Esophagus muscularis mucosa (tissue), 3 donors: ENCODE results near the gene PTPRN2.

Source experiments
- EP300 ChIP-seq: sonication (generic); formaldehyde crosslinking; IDR thresholded peaks from one replicate; pipeline ENCODE4 v1.6.1; 2017; ENCODE audit warnings: antibody characterized with exemption
- TF ChIP-seq, protein P1 (sequence below), 3 experiments: fragments of 200-600 bp in 2 of 3; fragments of 450-650 bp in 1 of 3; sonication (generic) in 2 of 3; IDR thresholded peaks; one replicate each; pipeline ENCODE4 v1.5.1; 2017 to 2019; ENCODE audit warnings: antibody characterized with exemption in 3 of 3, mild to moderate bottlenecking in 2 of 3, moderate library complexity in 1 of 3

DNA sequence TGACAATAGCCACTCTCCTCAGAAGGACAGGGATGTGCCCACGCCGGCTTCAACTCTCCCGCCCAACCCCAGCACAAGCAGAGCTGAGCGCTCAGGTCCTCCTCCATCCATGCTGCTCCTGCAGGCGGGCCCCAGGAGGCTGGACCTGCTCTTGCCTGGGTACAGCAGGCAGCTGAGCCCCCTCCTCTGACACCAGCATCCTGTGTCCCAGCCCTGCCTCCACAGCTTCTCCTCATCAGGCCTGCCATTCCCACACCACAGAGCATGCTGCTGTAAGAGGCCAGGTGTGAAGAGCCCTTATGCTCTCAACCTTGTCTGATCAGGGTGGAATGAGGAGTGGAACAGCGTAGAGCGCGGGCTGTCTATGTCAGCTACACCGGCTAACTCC lies 302.2 kb downstream of the PTPRN2 start:
- TF ChIP-seq, protein P1, sequence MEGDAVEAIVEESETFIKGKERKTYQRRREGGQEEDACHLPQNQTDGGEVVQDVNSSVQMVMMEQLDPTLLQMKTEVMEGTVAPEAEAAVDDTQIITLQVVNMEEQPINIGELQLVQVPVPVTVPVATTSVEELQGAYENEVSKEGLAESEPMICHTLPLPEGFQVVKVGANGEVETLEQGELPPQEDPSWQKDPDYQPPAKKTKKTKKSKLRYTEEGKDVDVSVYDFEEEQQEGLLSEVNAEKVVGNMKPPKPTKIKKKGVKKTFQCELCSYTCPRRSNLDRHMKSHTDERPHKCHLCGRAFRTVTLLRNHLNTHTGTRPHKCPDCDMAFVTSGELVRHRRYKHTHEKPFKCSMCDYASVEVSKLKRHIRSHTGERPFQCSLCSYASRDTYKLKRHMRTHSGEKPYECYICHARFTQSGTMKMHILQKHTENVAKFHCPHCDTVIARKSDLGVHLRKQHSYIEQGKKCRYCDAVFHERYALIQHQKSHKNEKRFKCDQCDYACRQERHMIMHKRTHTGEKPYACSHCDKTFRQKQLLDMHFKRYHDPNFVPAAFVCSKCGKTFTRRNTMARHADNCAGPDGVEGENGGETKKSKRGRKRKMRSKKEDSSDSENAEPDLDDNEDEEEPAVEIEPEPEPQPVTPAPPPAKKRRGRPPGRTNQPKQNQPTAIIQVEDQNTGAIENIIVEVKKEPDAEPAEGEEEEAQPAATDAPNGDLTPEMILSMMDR (IDR thresholded peaks at IDR 0.05), result no peak
- no peak for TF ChIP-seq EP300
